ENCODE data around the gene SOS1.

The SOS1 gene

DNA sequence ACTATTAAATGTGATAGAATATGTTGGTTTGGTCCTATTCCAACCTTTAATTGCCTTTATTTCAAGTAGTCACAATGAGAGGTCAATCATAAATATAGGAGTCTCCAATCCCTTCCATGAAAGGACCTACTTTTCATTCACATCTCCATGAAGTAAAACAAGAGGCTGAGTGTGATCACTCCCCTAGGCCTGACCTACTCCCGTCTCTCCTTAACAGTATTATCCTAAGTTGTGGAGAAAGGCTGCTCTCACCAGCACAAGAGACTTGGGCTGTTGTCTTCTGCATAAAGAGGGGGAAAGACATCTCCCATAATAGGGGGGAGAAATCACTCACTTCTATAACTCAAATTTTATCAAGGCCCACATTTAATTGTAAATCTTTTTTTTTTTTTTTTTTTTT is 105.4 kb downstream of the SOS1 start:
- TF ChIP-seq, protein P1, sequence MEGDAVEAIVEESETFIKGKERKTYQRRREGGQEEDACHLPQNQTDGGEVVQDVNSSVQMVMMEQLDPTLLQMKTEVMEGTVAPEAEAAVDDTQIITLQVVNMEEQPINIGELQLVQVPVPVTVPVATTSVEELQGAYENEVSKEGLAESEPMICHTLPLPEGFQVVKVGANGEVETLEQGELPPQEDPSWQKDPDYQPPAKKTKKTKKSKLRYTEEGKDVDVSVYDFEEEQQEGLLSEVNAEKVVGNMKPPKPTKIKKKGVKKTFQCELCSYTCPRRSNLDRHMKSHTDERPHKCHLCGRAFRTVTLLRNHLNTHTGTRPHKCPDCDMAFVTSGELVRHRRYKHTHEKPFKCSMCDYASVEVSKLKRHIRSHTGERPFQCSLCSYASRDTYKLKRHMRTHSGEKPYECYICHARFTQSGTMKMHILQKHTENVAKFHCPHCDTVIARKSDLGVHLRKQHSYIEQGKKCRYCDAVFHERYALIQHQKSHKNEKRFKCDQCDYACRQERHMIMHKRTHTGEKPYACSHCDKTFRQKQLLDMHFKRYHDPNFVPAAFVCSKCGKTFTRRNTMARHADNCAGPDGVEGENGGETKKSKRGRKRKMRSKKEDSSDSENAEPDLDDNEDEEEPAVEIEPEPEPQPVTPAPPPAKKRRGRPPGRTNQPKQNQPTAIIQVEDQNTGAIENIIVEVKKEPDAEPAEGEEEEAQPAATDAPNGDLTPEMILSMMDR (IDR thresholded peaks at IDR 0.05; ENCODE audit: low read length, missing control alignments), result no peak
- no peak overlapping the region for H3K4me3 ChIP-seq (replicated peaks; ENCODE audit: low read depth, low read length)
- DNase-seq (ENCODE audit: low read depth), result no peak

DNA sequence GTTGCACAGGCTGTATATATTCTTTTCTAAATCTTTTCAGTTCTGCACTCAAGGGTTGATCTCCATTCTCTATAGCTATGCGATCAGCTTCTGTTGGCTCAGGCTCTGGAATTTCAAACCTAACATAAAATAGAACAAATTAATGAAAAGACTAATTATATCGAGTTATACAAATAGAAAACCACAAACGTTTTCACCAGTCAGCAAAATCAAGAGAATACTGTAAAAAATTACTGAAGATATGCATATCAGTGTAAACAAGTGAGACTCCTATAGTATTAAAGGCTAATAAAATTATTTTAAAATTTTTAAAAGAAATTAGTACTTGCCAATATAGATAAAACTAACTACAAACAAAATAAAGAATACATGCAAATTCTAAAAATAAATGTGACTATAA is 107.0 kb downstream of the SOS1 start:
- no peak overlapping the region for H3K4me3 ChIP-seq (replicated peaks; ENCODE audit: low read depth, low read length)
- TF ChIP-seq, protein P1 (IDR thresholded peaks at IDR 0.05; ENCODE audit: low read length, missing control alignments), result no peak

DNA sequence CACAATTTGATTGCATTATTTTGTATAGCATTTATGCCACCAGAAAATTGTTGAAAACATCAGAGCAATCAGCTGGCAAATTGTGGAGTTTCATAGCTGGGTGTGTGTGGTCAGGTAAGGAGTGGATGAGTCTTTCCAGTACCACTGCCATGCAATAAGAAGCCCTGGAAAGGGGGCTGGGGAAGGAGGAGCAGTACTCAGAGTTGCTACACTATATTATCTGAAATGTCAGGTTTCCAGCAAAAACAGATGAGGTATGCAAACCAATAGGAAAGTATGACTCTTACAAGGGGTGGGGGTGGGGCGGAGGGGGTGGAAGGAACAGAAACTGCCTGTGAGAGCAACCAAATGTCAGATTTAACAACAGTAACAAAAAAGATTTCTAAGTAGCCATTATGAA is 112.2 kb downstream of the SOS1 start:
- H3K4me3 ChIP-seq (replicated peaks; ENCODE audit: low read depth, low read length), result no peak overlapping the region
- peak; percentile 59 for DNase-seq (ENCODE audit: low read depth)
- TF ChIP-seq, protein P1 (IDR thresholded peaks at IDR 0.05; ENCODE audit: low read length, missing control alignments), result no peak

More for the DNA sequence above, 107.0 kb downstream of the SOS1 start:
- no peak for DNase-seq (ENCODE audit: low read depth)

DNA sequence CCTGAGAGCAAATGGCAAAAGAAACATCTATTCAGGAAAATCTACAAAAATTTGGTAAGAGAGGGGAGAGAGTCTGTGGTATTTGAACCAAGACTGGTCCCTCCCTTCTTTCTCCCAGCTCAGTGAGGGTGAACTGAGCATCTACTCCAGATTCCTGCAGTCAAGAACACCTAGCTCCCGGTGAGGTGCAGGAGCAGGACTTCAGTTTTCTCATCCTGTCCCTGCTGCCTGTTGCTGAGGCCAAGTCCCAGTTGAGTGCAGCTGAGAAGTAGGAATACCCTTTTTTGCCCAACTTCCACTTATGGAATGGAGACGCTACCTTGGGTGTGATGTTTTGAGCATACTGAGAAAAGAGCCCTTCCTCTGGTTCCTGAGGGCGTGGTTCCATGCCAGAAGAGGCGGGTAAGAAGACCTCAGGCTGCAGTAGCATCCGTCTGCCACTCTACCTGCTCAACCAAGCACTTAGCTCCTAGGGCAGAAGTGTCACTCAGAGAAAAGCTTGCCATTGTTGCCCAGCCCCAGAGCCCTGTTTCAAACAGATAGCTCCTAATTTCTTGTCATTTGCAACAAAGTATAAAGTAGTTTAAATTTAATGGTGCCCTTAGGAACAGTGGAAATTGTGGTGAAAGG is 112.9 kb downstream of the SOS1 start:
- TF ChIP-seq, protein P1 (IDR thresholded peaks at IDR 0.05; ENCODE audit: low read length, missing control alignments), result no peak
- no peak for DNase-seq (ENCODE audit: low read depth)
- H3K4me3 ChIP-seq (replicated peaks; ENCODE audit: low read depth, low read length), result no peak overlapping the region

GRCh38 chr2:39000552-39000951 is 120.3 kb downstream of the SOS1 start:
- H3K4me3 ChIP-seq (replicated peaks; ENCODE audit: low read depth, low read length), result no peak overlapping the region
- TF ChIP-seq, protein P1 (IDR thresholded peaks at IDR 0.05; ENCODE audit: low read length, missing control alignments), result no peak
- no peak for DNase-seq (ENCODE audit: low read depth)

- H3K4me3 ChIP-seq (replicated peaks; ENCODE audit: low read depth, low read length), result no peak overlapping the region
- peak; percentile 96 for DNase-seq (ENCODE audit: low read depth)
- TF ChIP-seq, protein P1 (IDR thresholded peaks at IDR 0.05; ENCODE audit: low read length, missing control alignments), result no peak
Observed at GRCh38 chr2:38997781-38998180, 123.1 kb downstream of the SOS1 start.

GRCh38 chr2:38991899-38992298 is 129.0 kb downstream of the SOS1 start:
- DNase-seq (ENCODE audit: low read depth), result no peak
- TF ChIP-seq, protein P1 (IDR thresholded peaks at IDR 0.05; ENCODE audit: low read length, missing control alignments), result no peak

More at GRCh38 chr2:38991899-38992298, 129.0 kb downstream of the SOS1 start:
- no peak overlapping the region for H3K4me3 ChIP-seq (replicated peaks; ENCODE audit: low read depth, low read length)

All from fibroblast of pulmonary artery (primary cell).